HepG2 (cell line): ENCODE data around the gene ENSA. TPM values are rescaled to one million over a fixed set of nuclear protein-coding genes. Genes with fewer than 3 reads are reported as not detected.
"Not testable (repeated sequence)": the region's sequence is repeated elsewhere in the genome, so short reads cannot be mapped to it uniquely, and the experiment has no call there.

Experiments
- ATAC-seq: fragments of 200-7000 bp; cut with Tn5 transposase; 3 replicates; pipeline ENCODE4 v1.9.1; 2020; ENCODE audit warnings: mild to moderate bottlenecking, moderate library complexity
- BruUV-seq: library from RNA; stranded (reverse); fragments of 400-500 nt; replicated peaks from 2 replicates; lab custom pipeline; 2021; lab: Mats Ljungman, UMichigan
- CTCF ChIA-PET: fragments of 300-600 bp; formaldehyde crosslinking; extraction: SDS; loops from one replicate; lab custom pipeline; 2021; ENCODE audit warnings: low total read pairs, inconsistent platforms, low intra/inter-chr PET ratio; lab: Yijun Ruan, JAX
- POLR2A ChIA-PET: fragments of 350-600 bp; sonication (Branson Sonifier 250); formaldehyde crosslinking; loops from one replicate; lab custom pipeline; 2020; ENCODE audit warnings: antibody characterized with exemption, inconsistent platforms; lab: Yijun Ruan, JAX
- DNase-seq: peaks from one replicate; pipeline ENCODE4 v3.0.0-alpha.2; 2015; ENCODE audit warnings: low spot score
- FAIRE-seq: peaks from 3 replicates; lab custom pipeline; 2011; peaks lifted over from hg19 to GRCh38; lab: Jason Lieb, UNC
- H2AFZ ChIP-seq: one replicate; pipeline ENCODE4 v1.6.1; 2011; ENCODE audit warnings: low read length, inconsistent platforms
- H3K27ac ChIP-seq: fragments of 300-600 bp; 3 replicates; pipeline ENCODE4 v1.8.0; 2011; ENCODE audit warnings: mixed run types, mild to moderate bottlenecking, mixed read lengths, low read length, inconsistent platforms; ENCODE audit not compliant: insufficient read depth; ENCODE audit errors: extremely low read length
- H3K27me3 ChIP-seq, 2 experiments: fragments of 200-600 bp in 1 of 2; 2 replicates in 1 of 2; 3 replicates in 1 of 2; pipeline versions ENCODE4 v1.6.0 to v1.8.0; 2011; ENCODE audit warnings: low read length in 2 of 2, mild to moderate bottlenecking in 2 of 2, moderate library complexity in 2 of 2, inconsistent platforms in 1 of 2; ENCODE audit not compliant: insufficient read depth in 2 of 2, control insufficient read depth in 1 of 2
- H3K36me3 ChIP-seq, 2 experiments: fragments of 200-600 bp in 1 of 2; replicated peaks in 1 of 2; 2 replicates in 1 of 2; 3 replicates in 1 of 2; pipeline versions ENCODE4 v1.5.1 to v1.8.0; 2011; ENCODE audit warnings: low read length in 2 of 2, inconsistent platforms in 1 of 2; ENCODE audit not compliant: insufficient read depth in 2 of 2, control insufficient read depth in 1 of 2
- H3K4me1 ChIP-seq: 2 replicates; pipeline ENCODE4 v1.5.1; 2012; ENCODE audit warnings: low read length, inconsistent platforms; ENCODE audit not compliant: insufficient read depth
- H3K4me2 ChIP-seq: 2 replicates; pipeline ENCODE4 v1.6.0; 2011; ENCODE audit warnings: low read depth, low read length, inconsistent platforms
- H3K4me3 ChIP-seq, 3 experiments: fragments of 200-600 bp in 1 of 3; sonication (generic), shearing (Covaris generic) in 1 of 3; replicated peaks in 1 of 3; 2 replicates each; pipeline ENCODE4 v1.5.1; 2011 to 2016; ENCODE audit warnings: low read length in 3 of 3, inconsistent platforms in 2 of 3, low read depth in 2 of 3, mild to moderate bottlenecking in 2 of 3, control low read depth in 1 of 3, mixed read lengths in 1 of 3; ENCODE audit not compliant: insufficient read depth in 1 of 3
- H3K79me2 ChIP-seq: one replicate; pipeline ENCODE4 v1.6.1; 2011; ENCODE audit warnings: low read length, inconsistent platforms; ENCODE audit not compliant: insufficient read depth
- H3K9ac ChIP-seq: 2 replicates; pipeline ENCODE4 v1.6.0; 2011; ENCODE audit warnings: mild to moderate bottlenecking, low read depth, low read length, inconsistent platforms; ENCODE audit not compliant: insufficient read depth
- H3K9me3 ChIP-seq: 2 replicates; pipeline ENCODE4 v1.5.1; 2012; ENCODE audit warnings: mild to moderate bottlenecking, low read length
- H4K20me1 ChIP-seq: 2 replicates; pipeline ENCODE4 v1.6.0; 2011; ENCODE audit warnings: inconsistent platforms, mild to moderate bottlenecking, low read length, moderate library complexity; ENCODE audit not compliant: insufficient read depth
- CEBPB ChIP-seq: IDR thresholded peaks from 2 replicates; pipeline ENCODE4 v1.6.1; 2011; ENCODE audit warnings: low read depth, low read length, improper control_type of control experiment, borderline replicate concordance
- FOXK1 ChIP-seq: sonication (generic); formaldehyde crosslinking; IDR thresholded peaks from 2 replicates; pipeline ENCODE4 v1.4.0; 2020; ENCODE audit warnings: low read depth, missing genetic modification reagents, borderline replicate concordance
- HNF4G ChIP-seq, 2 experiments: sonication (generic) in 1 of 2; formaldehyde crosslinking in 1 of 2; IDR thresholded peaks; 2 replicates each; pipeline versions ENCODE4 v1.4.0 to v1.6.1; 2011 to 2020; ENCODE audit warnings: borderline replicate concordance in 2 of 2, low read depth in 2 of 2, mild to moderate bottlenecking in 2 of 2, low read length in 1 of 2, missing genetic modification reagents in 1 of 2, moderate library complexity in 1 of 2
- HNRNPUL1 ChIP-seq: fragments of 200-400 bp; formaldehyde crosslinking; IDR thresholded peaks from 2 replicates; pipeline ENCODE4 v1.6.1; 2017; ENCODE audit warnings: low read depth, mild to moderate bottlenecking, low read length, moderate library complexity
- HOXA9 ChIP-seq: sonication (generic); formaldehyde crosslinking; IDR thresholded peaks from 2 replicates; pipeline ENCODE4 v1.8.1; 2022; ENCODE audit warnings: missing genetic modification reagents, mild to moderate bottlenecking, moderate library complexity, borderline replicate concordance
- KLF15 ChIP-seq: sonication (generic); formaldehyde crosslinking; IDR thresholded peaks from 2 replicates; pipeline ENCODE4 v1.8.1; 2023; ENCODE audit warnings: borderline replicate concordance, mild to moderate bottlenecking, inconsistent platforms, missing genetic modification reagents, mixed read lengths
- MXD4 ChIP-seq: IDR thresholded peaks from 2 replicates; pipeline ENCODE4 v1.6.1; 2016; ENCODE audit warnings: mild to moderate bottlenecking, missing biosample characterization, missing genetic modification reagents
- RBAK ChIP-seq: sonication (generic); formaldehyde crosslinking; IDR thresholded peaks from 2 replicates; pipeline ENCODE4 v1.5.1; 2020; ENCODE audit warnings: mild to moderate bottlenecking, missing genetic modification reagents
- ZFP36L1 ChIP-seq: sonication (generic); formaldehyde crosslinking; IDR thresholded peaks from 2 replicates; pipeline ENCODE4 v1.8.0; 2022; ENCODE audit warnings: mild to moderate bottlenecking, missing genetic modification reagents, moderate library complexity
- ZMYM2 ChIP-seq: sonication (generic); formaldehyde crosslinking; IDR thresholded peaks from 2 replicates; pipeline ENCODE4 v1.8.0; 2022; ENCODE audit warnings: mild to moderate bottlenecking, missing genetic modification reagents
- ZMYM3 ChIP-seq: sonication (generic); formaldehyde crosslinking; IDR thresholded peaks from 2 replicates; pipeline ENCODE4 v1.5.1; 2020; ENCODE audit warnings: mild to moderate bottlenecking, missing genetic modification reagents
- ZNF460 ChIP-seq: sonication (generic); formaldehyde crosslinking; IDR thresholded peaks from 2 replicates; pipeline ENCODE4 v1.5.1; 2020; ENCODE audit warnings: missing genetic modification reagents, mild to moderate bottlenecking, borderline replicate concordance
- ZSCAN30 ChIP-seq: sonication (generic); formaldehyde crosslinking; IDR thresholded peaks from 2 replicates; pipeline ENCODE4 v1.5.0; 2020; ENCODE audit warnings: mild to moderate bottlenecking, missing genetic modification reagents
- ZSCAN9 ChIP-seq: IDR thresholded peaks from 2 replicates; pipeline ENCODE4 v1.6.1; 2016; ENCODE audit warnings: borderline replicate concordance
- WGBS: methylation state at CpG from one replicate; pipeline ENCODE4 v1.1.6; 2017; ENCODE audit warnings: low lambda C conversion rate; 5-methylcytosine and 5-hydroxymethylcytosine counted together
- in situ Hi-C: cut with HindIII; loops from 2 replicates; pipeline ENCODE4 v1.10.0; 2017; ENCODE audit warnings: low pct_unique_long_range_greater_than_20kb; ENCODE audit not compliant: extremely low pct_ligation_motif_present
- intact Hi-C: fragments of 100-400 bp; cut with micrococcal nuclease; formaldehyde crosslinking; loops from one replicate; pipeline ENCODE4 v1.10.0; 2022; ENCODE audit not compliant: unreplicated experiment
- polyA plus RNA-seq, 8 experiments: library from polyadenylated mRNA; depleted of rRNA in 3 of 8; stranded (reverse) in 7 of 8; unstranded in 1 of 8; fragments of >200 nt; fragmentation: Illumina TruSeq in 4 of 8; extraction: Trizol in 4 of 8; gene quantifications; 2 replicates each; pipeline versions ENCODE4 v1.2.1 to v1.2.3, GENCODE V29; 2011 to 2016; ENCODE audit warnings: low read depth in 4 of 8, missing spikeins in 1 of 8, mixed read lengths in 1 of 8; ENCODE audit not compliant: insufficient read depth in 1 of 8
- total RNA-seq, 5 experiments: library from RNA; depleted of rRNA; stranded (reverse); fragments of >200 nt; fragmentation: Illumina TruSeq; extraction: Trizol; gene quantifications; 2 replicates each; pipeline ENCODE4 v1.2.3, GENCODE V29; 2016; ENCODE audit warnings: low read depth in 1 of 5
- TF ChIP-seq, protein P1 (sequence below): IDR thresholded peaks from 2 replicates; pipeline ENCODE4 v1.6.1; 2012; ENCODE audit warnings: inconsistent platforms

The ENSA gene
- total and polyA plus RNA-seq, 2 of the 13 experiments (the other 11 are each of a cell fraction or from before 2014, with no cell fraction given), result 54.5 to 111 TPM

DNA sequence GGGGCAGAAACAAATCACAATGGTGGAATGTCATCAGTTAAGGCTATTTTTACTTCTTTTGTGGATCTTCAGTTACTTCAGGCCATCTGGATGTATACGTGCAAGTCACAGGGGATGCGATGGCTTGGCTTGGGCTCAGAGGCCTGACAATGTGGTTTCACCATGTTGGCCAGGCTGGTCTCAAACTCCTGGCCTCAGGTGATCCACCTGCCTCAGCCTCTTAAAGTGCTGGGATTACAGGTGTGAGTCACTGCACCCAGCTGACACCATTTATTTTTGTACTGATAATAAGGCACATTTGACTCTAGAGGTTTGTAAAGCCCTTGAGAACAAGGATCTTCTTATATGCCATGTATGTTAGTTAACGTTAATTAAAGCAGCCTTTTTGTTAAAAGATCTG, 48.4 kb downstream of the ENSA start:
- H3K4me3 ChIP-seq, CTCF ChIA-PET: not testable (repeated sequence)
- H3K36me3 ChIP-seq, result peaks cover 0 to 21% of the 10 kb centered on the region in 2 experiments; a peak in 3 of 5 replicates

DNA sequence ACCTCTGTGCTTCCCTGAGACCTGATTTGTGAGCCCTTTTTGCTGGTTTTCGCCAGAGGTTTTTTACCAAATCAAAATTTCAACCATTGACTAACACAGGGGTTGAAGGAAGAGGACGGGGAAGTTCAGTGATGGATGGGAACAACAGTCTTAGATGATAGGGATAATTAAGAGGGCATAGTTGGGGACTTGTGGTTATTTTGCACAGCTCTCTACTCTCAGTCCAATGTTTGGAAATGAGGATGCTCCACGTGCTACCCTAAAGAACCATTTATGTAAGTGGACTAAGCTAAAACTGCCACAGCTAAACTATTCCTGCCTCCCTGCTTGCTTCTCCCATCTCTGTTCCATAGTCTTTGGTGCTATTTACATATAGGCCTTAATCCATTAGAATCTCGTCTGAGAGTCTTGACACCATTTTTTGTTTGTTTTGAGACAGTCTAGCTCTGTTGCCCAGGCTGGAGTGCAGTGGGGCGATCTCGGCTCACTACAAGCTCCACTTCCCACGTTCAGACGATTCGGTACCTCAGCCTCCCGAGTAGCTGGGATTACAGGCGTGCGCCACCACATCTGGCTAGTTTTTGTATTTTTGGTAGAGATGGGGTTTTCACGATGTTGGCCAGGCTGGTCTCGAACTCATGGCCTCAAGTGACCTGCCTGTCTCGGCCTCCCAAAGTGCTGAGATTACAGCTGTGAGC, 49.3 kb downstream of the ENSA start:
- BruUV-seq, result TSS peak; percentile 93
- H3K27me3 ChIP-seq, result no peaks in the 10 kb centered on the region; a peak in 1 of 5 replicates
- ATAC-seq, result no peak
- intact Hi-C loops (loop anchor here (2.0 to 5.0 kb wide), 2 partner anchors 32 to 41 kb away; no protein-coding TSS in a partner anchor), in situ Hi-C loops (no loop called here)
- H3K4me2 ChIP-seq, result peak overlapping the region; percentile 72
- H3K79me2 ChIP-seq, result peaks cover 50% of the 10 kb centered on the region
- H3K27ac ChIP-seq, result peak overlapping the region; percentile 85
- H3K4me3 ChIP-seq, result peak overlapping the region; percentile 37 to 61 (median 57)
- no peaks in the 10 kb centered on the region for H3K9me3 ChIP-seq
- H2AFZ ChIP-seq, result no peak overlapping the region
- DNase-seq, result no peak
- H3K9ac ChIP-seq, result peak overlapping the region; percentile 86
- peaks cover 40% of the 10 kb centered on the region for H4K20me1 ChIP-seq
- H3K4me1 ChIP-seq, result peaks cover 30% of the 10 kb centered on the region
- FAIRE-seq, result no peak
- WGBS, result 72% methylated on average over 15 of the region's 15 CpGs
- H3K36me3 ChIP-seq, result peaks cover 0 to 29% of the 10 kb centered on the region in 2 experiments; a peak in 4 of 5 replicates
- CTCF ChIA-PET, result interaction anchor here (1.2 kb wide), 1 partner anchor 42 kb away, joined by 5 read pairs; no protein-coding TSS in a partner anchor
- POLR2A ChIA-PET, result interaction anchor here (0.7 to 11.9 kb wide), 32 partner anchors 10 to 433 kb away, joined by 3 to 469 read pairs (median 4); partner anchors contain the start of genes ADAMTSL4, ANXA9, CA14 and ENSA
- TF ChIP-seq ZSCAN30 (CRISPR knock-in tag) (0 out of 2 replicates have a peak, but pooled peaks have one; percentile 33), ZFP36L1 (0 out of 2 replicates have a peak, but pooled peaks have one; percentile 48), KLF15 (CRISPR knock-in tag) (no peak), RBAK (no peak), HNRNPUL1 (no peak), MXD4 (CRISPR knock-in tag) (no peak), ZNF460 (CRISPR knock-in tag) (peak; percentile 80; the same call in 1 of the 2 replicates), ZMYM3 (0 out of 2 replicates have a peak, but pooled peaks have one; percentile 25), ZSCAN9 (CRISPR knock-in tag) (no peak), FOXK1 (CRISPR knock-in tag) (no peak), HOXA9 (CRISPR knock-in tag) (no peak), HNF4G (IDR thresholded peaks at IDR 0.05; ENCODE audit: borderline replicate concordance, low read depth, low read length) (no peak), HNF4G (CRISPR knock-in tag; IDR thresholded peaks at IDR 0.05; ENCODE audit: borderline replicate concordance, low read depth) (no peak), CEBPB (no peak), ZMYM2 (CRISPR knock-in tag) (0 out of 2 replicates have a peak, but pooled peaks have one; percentile 8)
- TF ChIP-seq, protein P1, sequence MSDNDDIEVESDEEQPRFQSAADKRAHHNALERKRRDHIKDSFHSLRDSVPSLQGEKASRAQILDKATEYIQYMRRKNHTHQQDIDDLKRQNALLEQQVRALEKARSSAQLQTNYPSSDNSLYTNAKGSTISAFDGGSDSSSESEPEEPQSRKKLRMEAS, result peak; percentile 9; the same call in 1 of the 2 replicates

More for the DNA sequence above, 48.4 kb downstream of the ENSA start:
- DNase-seq, in situ Hi-C loops, intact Hi-C loops, BruUV-seq, ATAC-seq, H3K27ac ChIP-seq, H3K27me3 ChIP-seq, H2AFZ ChIP-seq, H3K4me2 ChIP-seq, H3K9ac ChIP-seq, H3K9me3 ChIP-seq, FAIRE-seq: not testable (repeated sequence)
- Histone ChIP-seq H4K20me1 (peaks cover 31% of the 10 kb centered on the region), H3K4me1 (peaks cover 21% of the 10 kb centered on the region), H3K79me2 (peaks cover 41% of the 10 kb centered on the region)
- POLR2A ChIA-PET, result interaction anchor here (1.3 to 11.9 kb wide), 4 partner anchors 12 to 48 kb away, joined by 4 to 469 read pairs (median 100); partner anchors contain the start of gene ENSA
- 87% methylated on average over 2 of the region's 3 CpGs for WGBS
